Stromal cell of bone marrow (primary cell): Measurements from ENCODE around the gene USH2A.

Experiments used
- DNase-seq: peaks from one replicate; pipeline ENCODE4 v3.0.0-alpha.2; 2012; ENCODE audit warnings: low read depth

Gene USH2A

GRCh38 chr1:216422821-216423520 is at the start of gene USH2A:
TSS of gene USH2A (minus strand) at chr1:216423448. CDS start at chr1:216422336, 1,112 bp downstream.
- no peak for DNase-seq

- no peak for DNase-seq
These were observed 43.0 kb upstream of the USH2A start for GRCh38 chr1:216466162-216466801.

GRCh38 chr1:216464489-216464888 is 41.2 kb upstream of the USH2A start:
- DNase-seq: peak; percentile 31

GRCh38 chr1:216462066-216462775 is 39.0 kb upstream of the USH2A start:
- no peak for DNase-seq

GRCh38 chr1:216461466-216461865 is 38.2 kb upstream of the USH2A start:
- no peak for DNase-seq

- DNase-seq: no peak
These were observed 36.5 kb upstream of the USH2A start for GRCh38 chr1:216459651-216460207.

GRCh38 chr1:216458812-216459211 is 35.6 kb upstream of the USH2A start:
- no peak for DNase-seq

- DNase-seq: no peak
These were observed 34.1 kb upstream of the USH2A start for GRCh38 chr1:216457356-216457755.

GRCh38 chr1:216456682-216457081 is 33.4 kb upstream of the USH2A start:
- DNase-seq: peak; percentile 53

- no peak for DNase-seq
These were observed 30.5 kb upstream of the USH2A start for GRCh38 chr1:216453777-216454176.

GRCh38 chr1:216450227-216450626 is 27.0 kb upstream of the USH2A start:
- no peak for DNase-seq

- no peak for DNase-seq
These were observed 24.8 kb upstream of the USH2A start for GRCh38 chr1:216448011-216448510.

- DNase-seq: no peak
These were observed 14.4 kb upstream of the USH2A start for GRCh38 chr1:216437603-216438002.

- no peak for DNase-seq
These were observed 11.0 kb upstream of the USH2A start for GRCh38 chr1:216434232-216434631.

- no peak for DNase-seq
These were observed 9.9 kb upstream of the USH2A start for GRCh38 chr1:216433175-216433574.

GRCh38 chr1:216430744-216431143 is 7.5 kb upstream of the USH2A start:
- no peak for DNase-seq

- DNase-seq: no peak
These were observed 2.3 kb upstream of the USH2A start for GRCh38 chr1:216425577-216425976.

- no peak for DNase-seq
These were observed 2.5 kb downstream of the USH2A start for GRCh38 chr1:216420746-216421145.

GRCh38 chr1:216420263-216420662 is 3.0 kb downstream of the USH2A start:
- DNase-seq: no peak

GRCh38 chr1:216416488-216416887 is 6.8 kb downstream of the USH2A start:
- DNase-seq: no peak

- DNase-seq: no peak
These were observed 13.2 kb downstream of the USH2A start for GRCh38 chr1:216410026-216410425.

- DNase-seq: no peak
These were observed 32.3 kb downstream of the USH2A start for GRCh38 chr1:216390956-216391355.

GRCh38 chr1:216389774-216390173 is 33.5 kb downstream of the USH2A start:
- no peak for DNase-seq
